Caco-2 (cell line): Measurements from ENCODE around the gene MRPL51. TPM values are rescaled to one million over a fixed set of nuclear protein-coding genes. Genes with fewer than 3 reads are reported as not detected.

Experiments used
- BruUV-seq: library from RNA; stranded (reverse); fragments of 400-500 nt; replicated peaks from 2 replicates; lab custom pipeline; 2021; lab: Mats Ljungman, UMichigan
- CTCF ChIA-PET: fragments of 300-600 bp; sonication (Branson Sonifier 250); formaldehyde crosslinking; loops from one replicate; lab custom pipeline; 2022; ENCODE audit warnings: antibody characterized with exemption; lab: Charles Lee
- POLR2A ChIA-PET: fragments of 300-600 bp; sonication (Branson Sonifier 250); formaldehyde crosslinking; loops from one replicate; lab custom pipeline; 2022; ENCODE audit warnings: antibody characterized with exemption; lab: Charles Lee
- DNase-seq, 2 experiments: peaks; one replicate each; pipeline versions ENCODE4 v3.0.0 to v3.0.0-alpha.2; 2020 to 2022
- H3K27me3 ChIP-seq: replicated peaks from 2 replicates; pipeline ENCODE4 v1.6.0; 2011; ENCODE audit warnings: low read length; ENCODE audit not compliant: control insufficient read depth, insufficient read depth
- H3K36me3 ChIP-seq: 2 replicates; pipeline ENCODE4 v1.5.1; 2011; ENCODE audit warnings: low read length; ENCODE audit not compliant: control insufficient read depth, insufficient read depth
- H3K4me1 ChIP-seq: fragments of 250-450 bp; sonication (Bioruptor Pico); 2 replicates; pipeline ENCODE4 v1.5.1; 2020; ENCODE audit warnings: mild to moderate bottlenecking
- H3K4me3 ChIP-seq: 2 replicates; pipeline ENCODE4 v1.5.1; 2011; ENCODE audit warnings: low read depth, mild to moderate bottlenecking, control low read depth, low read length
- H3K9me3 ChIP-seq: fragments of 250-450 bp; sonication (Bioruptor Pico); 2 replicates; pipeline ENCODE4 v1.5.1; 2020; ENCODE audit warnings: mild to moderate bottlenecking, moderate library complexity
- H3K27ac Mint-ChIP-seq: one replicate; pipeline ENCODE4 v1.8.0; 2022; ENCODE audit warnings: mixed read lengths; ENCODE audit not compliant: unreplicated experiment
- H3K27me3 Mint-ChIP-seq: one replicate; pipeline ENCODE4 v1.8.0; 2022; ENCODE audit warnings: mixed read lengths; ENCODE audit not compliant: insufficient read depth, unreplicated experiment
- H3K36me3 Mint-ChIP-seq: one replicate; pipeline ENCODE4 v1.8.0; 2022; ENCODE audit warnings: mild to moderate bottlenecking, mixed read lengths; ENCODE audit not compliant: insufficient read depth, unreplicated experiment
- H3K4me1 Mint-ChIP-seq: one replicate; pipeline ENCODE4 v1.8.0; 2022; ENCODE audit warnings: low read depth, mixed read lengths; ENCODE audit not compliant: unreplicated experiment
- H3K4me3 Mint-ChIP-seq: one replicate; pipeline ENCODE4 v1.8.0; 2022; ENCODE audit warnings: mild to moderate bottlenecking, moderate library complexity, mixed read lengths; ENCODE audit not compliant: unreplicated experiment
- H3K9me3 Mint-ChIP-seq: one replicate; pipeline ENCODE4 v1.8.0; 2022; ENCODE audit warnings: mixed read lengths; ENCODE audit not compliant: unreplicated experiment
- CTCF ChIP-seq, 2 experiments: fragments of 200-600 bp in 1 of 2; IDR thresholded peaks; 1 replicate in 1 of 2; 2 replicates in 1 of 2; pipeline versions ENCODE4 v1.5.1 to v1.8.0; 2011 to 2022; ENCODE audit warnings: antibody characterized with exemption in 1 of 2, control low read depth in 1 of 2, inconsistent platforms in 1 of 2, low read depth in 1 of 2, low read length in 1 of 2, mild to moderate bottlenecking in 1 of 2, moderate library complexity in 1 of 2; ENCODE audit not compliant: insufficient read depth in 1 of 2, severe bottlenecking in 1 of 2, unreplicated experiment in 1 of 2
- intact Hi-C: fragments of 100-400 bp; cut with micrococcal nuclease; formaldehyde crosslinking; loops from one replicate; pipeline ENCODE4 v1.10.0; 2022; ENCODE audit not compliant: unreplicated experiment
- total RNA-seq: library from RNA; stranded (reverse); gene quantifications from 2 replicates; pipeline ENCODE4 v1.2.3, GENCODE V29; 2022

Gene MRPL51
- total RNA-seq, 1 experiment from 2014 or later = 456 TPM

- intact Hi-C loops = loop anchor here (1.0 kb wide), 1 partner anchor 80 kb away; no protein-coding TSS in a partner anchor
- no peaks in the 10 kb centered on the region for H3K27me3 Mint-ChIP-seq
- TF ChIP-seq CTCF (IDR thresholded peaks at IDR 0.05; ENCODE audit: insufficient read depth in 1 of 2, low read depth in 1 of 2, low read length in 1 of 2, severe bottlenecking in 1 of 2, unreplicated experiment in 1 of 2) = no peak
Measured at GRCh38 chr12:6450869-6451347, 42.2 kb downstream of the MRPL51 start.

DNA sequence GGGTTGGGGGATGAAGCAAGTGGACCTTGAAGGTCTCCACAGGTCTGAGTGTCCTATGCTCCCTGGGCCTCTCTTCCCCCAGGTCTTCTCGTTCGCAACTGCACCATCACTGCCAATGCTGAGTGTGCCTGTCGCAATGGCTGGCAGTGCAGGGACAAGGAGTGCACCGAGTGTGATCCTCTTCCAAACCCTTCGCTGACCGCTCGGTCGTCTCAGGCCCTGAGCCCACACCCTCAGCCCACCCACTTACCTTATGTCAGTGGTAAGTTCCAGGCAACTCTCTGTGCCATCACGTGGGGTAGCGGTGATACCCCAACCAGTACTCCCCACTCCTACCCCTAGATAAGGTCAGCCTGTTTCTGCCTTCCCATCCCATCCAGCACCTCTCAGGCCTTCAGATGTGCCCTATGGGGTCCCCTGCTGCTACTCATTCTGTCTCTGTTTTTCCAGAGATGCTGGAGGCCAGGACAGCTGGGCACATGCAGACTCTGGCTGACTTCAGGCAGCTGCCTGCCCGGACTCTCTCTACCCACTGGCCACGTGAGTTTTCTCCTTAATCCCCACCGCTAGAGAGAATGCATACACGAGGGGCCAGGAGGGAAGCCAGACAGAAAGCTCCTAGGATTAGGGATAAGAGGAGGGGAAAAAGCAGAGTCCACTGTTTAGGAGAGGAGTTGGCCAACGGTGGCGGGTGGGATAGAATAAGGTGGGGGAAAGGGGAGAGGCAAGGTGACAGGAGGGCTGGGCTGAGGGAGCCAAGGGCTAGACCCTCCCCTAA is 42.8 kb downstream of the MRPL51 start:
- POLR2A ChIA-PET = interaction anchor here (3.1 kb wide), 1 partner anchor 20 kb away, joined by 16 read pairs; the partner anchor contains the start of gene VAMP1
- H3K27ac Mint-ChIP-seq = peak overlapping the region; percentile 93
- TF ChIP-seq CTCF (IDR thresholded peaks at IDR 0.05; ENCODE audit: insufficient read depth in 1 of 2, low read depth in 1 of 2, low read length in 1 of 2, severe bottlenecking in 1 of 2, unreplicated experiment in 1 of 2) = no peak

More at GRCh38 chr12:6450869-6451347, 42.2 kb downstream of the MRPL51 start:
- DNase-seq = peak in 1 of 2 experiments; percentile 45
- H3K27me3 ChIP-seq = no peaks in the 10 kb centered on the region
- Mint-ChIP-seq H3K27ac (peak overlapping the region; percentile 93), H3K9me3 (no peaks in the 10 kb centered on the region), H3K36me3 (peaks cover 10% of the 10 kb centered on the region), H3K4me1 (peaks cover 4% of the 10 kb centered on the region), H3K4me3 (peak overlapping the region; percentile 79)
- peak overlapping the region; percentile 82 for H3K4me3 ChIP-seq
- POLR2A ChIA-PET = interaction anchor here (0.7 to 3.1 kb wide), 6 partner anchors 9 to 128 kb away, joined by 3 to 16 read pairs (median 6); partner anchors contain the start of gene VAMP1
- no peaks in the 10 kb centered on the region for H3K9me3 ChIP-seq
- H3K4me1 ChIP-seq = peaks cover 9% of the 10 kb centered on the region; the same call in 1 of the 2 replicates
- CTCF ChIA-PET = interaction anchor here (0.9 to 3.4 kb wide), 6 partner anchors 15 to 114 kb away, joined by 3 to 17 read pairs (median 6); partner anchors contain the start of genes LTBR and VAMP1
- BruUV-seq = no TSS peak
- H3K36me3 ChIP-seq = no peaks in the 10 kb centered on the region

More for the DNA sequence above, 42.8 kb downstream of the MRPL51 start:
- Histone ChIP-seq H3K4me3 (peak overlapping the region; percentile 82), H3K9me3 (no peaks in the 10 kb centered on the region), H3K27me3 (no peaks in the 10 kb centered on the region), H3K36me3 (no peaks in the 10 kb centered on the region), H3K4me1 (peaks cover 9% of the 10 kb centered on the region; the same call in 1 of the 2 replicates)
- H3K9me3 Mint-ChIP-seq = no peaks in the 10 kb centered on the region
- CTCF ChIA-PET = interaction anchor here (1.2 to 3.4 kb wide), 3 partner anchors 15 to 114 kb away, joined by 3 to 17 read pairs (median 12); no protein-coding TSS in a partner anchor
- intact Hi-C loops = no loop called here
- DNase-seq = peak in 1 of 2 experiments; percentile 28
- H3K4me1 Mint-ChIP-seq = peaks cover 4% of the 10 kb centered on the region
- no peaks in the 10 kb centered on the region for H3K27me3 Mint-ChIP-seq
- H3K36me3 Mint-ChIP-seq = peaks cover 10% of the 10 kb centered on the region
- H3K4me3 Mint-ChIP-seq = peak overlapping the region; percentile 79
- TSS peak; percentile 36 for BruUV-seq
